Measurements from ENCODE around the gene PLEKHA4. TPM values are rescaled to one million over a fixed set of nuclear protein-coding genes. Genes with fewer than 3 reads are reported as not detected.
A peak's percentile ranks its signal among the peaks of the same experiment; 100 is the strongest.

PLEKHA4 gene
- total RNA-seq, 1 donor: 21.4 TPM

GRCh38 chr19:48835734-48836088 lies 32.7 kb downstream of the PLEKHA4 start:
- peaks cover 19% of the 10 kb centered on the region for H3K36me3 ChIP-seq (ENCODE audit: insufficient read depth, low read length)
- no peaks in the 10 kb centered on the region for H3K9me3 ChIP-seq (ENCODE audit: low read depth, low read length)
- H4K20me1 ChIP-seq (ENCODE audit: insufficient read depth, low read length): no peaks in the 10 kb centered on the region
- peak; percentile 94 for DNase-seq (ENCODE audit: insufficient read length, low spot score, missing footprints)
- H3K4me2 ChIP-seq (ENCODE audit: insufficient read depth, low read length): peak overlapping the region; percentile 51
- no peaks in the 10 kb centered on the region for H3K79me2 ChIP-seq (ENCODE audit: insufficient read depth, low read length)
- peak overlapping the region; percentile 58 for H3K27ac ChIP-seq (ENCODE audit: low read depth, low read length)
- peaks cover 8% of the 10 kb centered on the region for H3K4me1 ChIP-seq (ENCODE audit: insufficient read depth, low read length)
- H3K27me3 ChIP-seq (ENCODE audit: insufficient read depth, low read length): no peaks in the 10 kb centered on the region
- TF ChIP-seq CTCF (IDR thresholded peaks at IDR 0.05; ENCODE audit: extremely low read depth, low read depth, low read length): peak; percentile 87
- no peak overlapping the region for H2AFZ ChIP-seq (ENCODE audit: low read length)
- peak overlapping the region; percentile 40 for H3K4me3 ChIP-seq (ENCODE audit: insufficient read depth, low read length)

- H3K27ac ChIP-seq (ENCODE audit: low read depth, low read length): no peak overlapping the region
- no peak overlapping the region for H3K4me3 ChIP-seq (ENCODE audit: insufficient read depth, low read length)
- H3K36me3 ChIP-seq (ENCODE audit: insufficient read depth, low read length): peaks cover 15% of the 10 kb centered on the region
- no peak overlapping the region for H2AFZ ChIP-seq (ENCODE audit: low read length)
- H4K20me1 ChIP-seq (ENCODE audit: insufficient read depth, low read length): no peaks in the 10 kb centered on the region
- no peaks in the 10 kb centered on the region for H3K27me3 ChIP-seq (ENCODE audit: insufficient read depth, low read length)
- H3K79me2 ChIP-seq (ENCODE audit: insufficient read depth, low read length): no peaks in the 10 kb centered on the region
- H3K4me1 ChIP-seq (ENCODE audit: insufficient read depth, low read length): peaks cover 8% of the 10 kb centered on the region
- H3K4me2 ChIP-seq (ENCODE audit: insufficient read depth, low read length): no peak overlapping the region
- no peak for TF ChIP-seq CTCF (IDR thresholded peaks at IDR 0.05; ENCODE audit: extremely low read depth, low read depth, low read length)
- H3K9me3 ChIP-seq (ENCODE audit: low read depth, low read length): no peaks in the 10 kb centered on the region
- no peak for DNase-seq (ENCODE audit: insufficient read length, low spot score, missing footprints)
Measured at GRCh38 chr19:48833977-48834376, 34.4 kb downstream of the PLEKHA4 start.

- H3K79me2 ChIP-seq (ENCODE audit: insufficient read depth, low read length): no peaks in the 10 kb centered on the region
- no peak for TF ChIP-seq CTCF (IDR thresholded peaks at IDR 0.05; ENCODE audit: extremely low read depth, low read depth, low read length)
- no peak for DNase-seq (ENCODE audit: insufficient read length, low spot score, missing footprints)
- H3K4me3 ChIP-seq (ENCODE audit: insufficient read depth, low read length): no peak overlapping the region
- no peak overlapping the region for H3K27ac ChIP-seq (ENCODE audit: low read depth, low read length)
- H3K36me3 ChIP-seq (ENCODE audit: insufficient read depth, low read length): peaks cover 14% of the 10 kb centered on the region
- H4K20me1 ChIP-seq (ENCODE audit: insufficient read depth, low read length): no peaks in the 10 kb centered on the region
- no peak overlapping the region for H2AFZ ChIP-seq (ENCODE audit: low read length)
- H3K27me3 ChIP-seq (ENCODE audit: insufficient read depth, low read length): no peaks in the 10 kb centered on the region
- H3K9me3 ChIP-seq (ENCODE audit: low read depth, low read length): no peaks in the 10 kb centered on the region
- H3K4me1 ChIP-seq (ENCODE audit: insufficient read depth, low read length): peaks cover 8% of the 10 kb centered on the region
- no peak overlapping the region for H3K4me2 ChIP-seq (ENCODE audit: insufficient read depth, low read length)
Measured at GRCh38 chr19:48833049-48833448, 35.4 kb downstream of the PLEKHA4 start.

- DNase-seq (ENCODE audit: insufficient read length, low spot score, missing footprints): no peak
- no peaks in the 10 kb centered on the region for H4K20me1 ChIP-seq (ENCODE audit: insufficient read depth, low read length)
- no peaks in the 10 kb centered on the region for H3K9me3 ChIP-seq (ENCODE audit: low read depth, low read length)
- H3K27me3 ChIP-seq (ENCODE audit: insufficient read depth, low read length): no peaks in the 10 kb centered on the region
- no peak overlapping the region for H3K4me2 ChIP-seq (ENCODE audit: insufficient read depth, low read length)
- no peak overlapping the region for H3K4me3 ChIP-seq (ENCODE audit: insufficient read depth, low read length)
- peaks cover 14% of the 10 kb centered on the region for H3K36me3 ChIP-seq (ENCODE audit: insufficient read depth, low read length)
- H3K4me1 ChIP-seq (ENCODE audit: insufficient read depth, low read length): peaks cover 3% of the 10 kb centered on the region
- no peak overlapping the region for H3K27ac ChIP-seq (ENCODE audit: low read depth, low read length)
- no peak overlapping the region for H2AFZ ChIP-seq (ENCODE audit: low read length)
- no peak for TF ChIP-seq CTCF (IDR thresholded peaks at IDR 0.05; ENCODE audit: extremely low read depth, low read depth, low read length)
- H3K79me2 ChIP-seq (ENCODE audit: insufficient read depth, low read length): no peaks in the 10 kb centered on the region
Measured at GRCh38 chr19:48830965-48831364, 37.5 kb downstream of the PLEKHA4 start.

All from osteoblast (primary cell).